Measurements from ENCODE around the gene SPARCL1.
"Not testable (repeated sequence)": the region's sequence is repeated elsewhere in the genome, so short reads cannot be mapped to it uniquely, and the experiment has no call there.

Gene SPARCL1

DNA sequence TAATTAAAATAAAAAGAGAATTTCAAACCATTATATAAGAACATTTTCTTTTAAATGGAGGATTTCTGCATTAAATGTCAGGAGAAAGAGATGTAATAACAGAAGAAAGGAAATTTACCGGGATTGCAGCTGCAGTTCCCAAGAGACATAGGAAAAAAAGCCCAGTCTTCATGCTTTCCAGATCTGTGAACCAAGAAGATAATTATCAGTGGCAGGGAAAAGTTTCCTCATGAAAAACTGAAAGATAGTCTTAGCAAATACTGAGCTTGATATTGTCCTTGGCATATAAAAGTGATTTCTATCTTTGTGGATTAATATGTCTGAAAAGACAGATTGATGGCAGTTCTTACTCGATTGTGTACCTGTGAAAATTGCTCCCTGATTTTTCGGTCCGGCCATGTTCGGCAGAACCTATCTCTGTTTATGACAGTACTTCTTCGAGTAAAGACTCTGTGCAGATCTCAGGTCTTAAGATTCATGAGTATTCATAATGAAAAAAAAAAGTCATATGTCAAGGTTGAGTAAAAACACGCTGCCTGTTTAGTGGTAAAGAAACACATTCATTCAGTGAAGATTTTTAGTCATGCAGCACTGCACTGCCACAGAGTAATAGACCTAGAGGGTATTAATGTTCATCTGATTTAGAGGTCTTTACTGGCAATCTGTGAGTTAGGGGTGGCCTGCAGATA, 29.6 kb downstream of the SPARCL1 start:
- no peak for DNase-seq

DNA sequence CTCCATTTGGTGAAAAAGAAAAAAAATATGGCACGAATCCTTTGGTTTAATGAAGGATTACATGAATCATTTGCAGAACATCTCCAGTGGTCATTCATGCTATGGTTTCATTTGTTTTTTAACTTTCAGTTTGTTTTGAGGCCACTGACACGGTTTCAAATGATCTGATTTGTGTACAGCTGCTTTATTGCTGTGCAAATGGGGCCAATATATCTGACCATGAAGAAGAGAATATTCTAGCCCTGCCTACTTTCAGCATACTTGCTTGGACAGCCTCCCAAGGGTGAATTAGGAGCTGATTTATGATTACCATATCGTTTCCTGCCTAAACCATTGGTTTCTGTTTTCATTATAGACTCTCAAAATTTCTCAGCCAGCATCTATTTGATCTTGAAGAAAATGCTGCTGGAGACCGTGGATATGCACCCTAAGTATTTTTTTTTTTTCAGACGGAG, 30.7 kb downstream of the SPARCL1 start:
- DNase-seq = no peak

DNA sequence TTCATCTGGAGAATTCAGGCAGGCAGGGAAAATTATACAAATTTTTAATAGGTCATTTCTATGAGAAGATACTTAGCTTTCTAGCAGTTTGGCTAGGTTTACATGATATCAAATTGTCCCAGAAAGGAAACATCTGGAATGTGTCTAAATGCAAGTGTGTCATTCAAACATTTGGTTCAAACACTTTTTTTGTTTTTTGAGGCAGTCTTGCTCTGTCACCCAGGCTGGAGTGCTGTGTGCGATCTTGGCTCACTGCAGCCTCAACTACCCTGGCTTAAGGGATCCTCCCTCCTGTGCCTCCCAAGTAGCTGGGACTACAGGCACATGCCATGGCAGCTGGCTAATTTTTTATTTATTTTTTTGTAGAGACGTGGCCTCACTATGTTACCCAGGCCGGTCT, 31.6 kb downstream of the SPARCL1 start:
- no peak for DNase-seq

DNA sequence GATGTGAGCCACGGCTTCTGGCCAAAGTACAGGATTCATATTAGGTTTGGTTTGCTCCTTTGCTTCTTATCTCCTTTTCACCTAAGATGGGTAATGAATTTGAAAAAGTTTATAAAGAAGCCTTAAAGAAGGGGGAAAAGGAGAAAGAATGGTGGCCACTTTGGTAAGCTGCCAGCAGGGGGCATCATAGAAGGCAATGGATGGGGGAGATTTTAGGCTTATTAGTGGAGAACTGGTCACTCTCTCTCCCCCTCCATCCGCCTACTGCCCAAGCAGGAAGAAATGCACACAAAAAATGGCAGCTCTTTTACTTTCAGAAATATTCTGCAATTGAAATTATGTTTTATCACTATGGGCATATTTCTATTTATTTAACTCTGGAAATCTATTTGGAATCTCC, 32.0 kb downstream of the SPARCL1 start:
- DNase-seq = no peak

DNA sequence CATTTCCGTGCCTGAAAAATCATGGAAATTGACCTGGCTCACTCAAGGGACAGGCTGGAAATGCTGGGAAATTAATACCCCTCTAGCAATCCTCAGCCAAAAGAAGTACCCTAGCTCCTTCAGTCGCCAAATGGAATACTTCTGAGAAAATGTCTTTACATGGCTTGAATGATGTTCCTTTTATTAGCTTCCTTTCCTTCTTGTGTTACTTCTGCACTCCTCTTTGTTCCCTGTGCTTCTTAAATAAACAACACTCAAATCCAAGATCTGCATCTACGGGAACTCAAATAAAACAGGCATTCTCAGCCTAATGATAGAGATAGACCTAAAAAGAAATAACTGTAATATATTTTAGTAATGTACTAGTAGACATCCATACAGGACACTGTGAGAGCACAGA, 36.1 kb downstream of the SPARCL1 start:
- DNase-seq = no peak

DNA sequence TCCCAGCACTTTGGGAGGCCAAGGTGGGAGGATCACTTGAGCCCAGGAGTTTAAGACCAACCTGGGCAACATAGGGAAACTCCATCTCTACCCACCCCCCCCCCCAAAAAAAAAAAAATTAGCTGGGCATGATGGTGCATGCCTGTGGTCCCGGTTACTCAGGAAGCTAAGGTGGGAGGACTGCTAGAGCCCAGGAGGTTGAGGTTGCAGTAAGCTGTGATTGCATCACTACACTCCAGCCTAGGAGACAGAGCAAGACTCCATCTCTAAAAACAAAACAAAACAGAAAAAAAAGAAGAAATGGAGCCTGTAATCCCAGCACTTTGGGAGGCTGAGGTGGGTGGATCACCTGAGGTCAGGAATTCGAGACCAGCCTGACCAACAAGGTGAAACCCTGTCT, 37.3 kb downstream of the SPARCL1 start:
- not testable (repeated sequence) for DNase-seq

DNA sequence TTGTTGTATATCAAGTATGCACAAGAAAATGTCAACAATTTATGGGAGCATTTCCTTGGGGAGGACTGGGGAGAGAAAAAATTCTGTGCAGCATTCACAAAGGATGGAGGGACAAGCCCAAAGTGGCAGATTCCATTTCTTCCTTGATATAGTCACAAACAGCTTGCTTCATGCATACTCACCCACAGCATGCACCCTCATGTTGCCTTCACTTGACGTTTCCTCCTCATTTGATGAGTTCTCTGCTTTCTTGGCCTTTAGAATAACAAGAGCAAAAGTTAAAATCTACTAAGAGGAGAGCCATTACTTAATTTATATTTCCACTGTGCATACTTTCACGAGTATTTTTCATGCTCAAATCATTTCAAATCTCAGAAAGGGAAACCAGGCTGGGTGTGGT, 37.7 kb downstream of the SPARCL1 start:
- DNase-seq = no peak

DNA sequence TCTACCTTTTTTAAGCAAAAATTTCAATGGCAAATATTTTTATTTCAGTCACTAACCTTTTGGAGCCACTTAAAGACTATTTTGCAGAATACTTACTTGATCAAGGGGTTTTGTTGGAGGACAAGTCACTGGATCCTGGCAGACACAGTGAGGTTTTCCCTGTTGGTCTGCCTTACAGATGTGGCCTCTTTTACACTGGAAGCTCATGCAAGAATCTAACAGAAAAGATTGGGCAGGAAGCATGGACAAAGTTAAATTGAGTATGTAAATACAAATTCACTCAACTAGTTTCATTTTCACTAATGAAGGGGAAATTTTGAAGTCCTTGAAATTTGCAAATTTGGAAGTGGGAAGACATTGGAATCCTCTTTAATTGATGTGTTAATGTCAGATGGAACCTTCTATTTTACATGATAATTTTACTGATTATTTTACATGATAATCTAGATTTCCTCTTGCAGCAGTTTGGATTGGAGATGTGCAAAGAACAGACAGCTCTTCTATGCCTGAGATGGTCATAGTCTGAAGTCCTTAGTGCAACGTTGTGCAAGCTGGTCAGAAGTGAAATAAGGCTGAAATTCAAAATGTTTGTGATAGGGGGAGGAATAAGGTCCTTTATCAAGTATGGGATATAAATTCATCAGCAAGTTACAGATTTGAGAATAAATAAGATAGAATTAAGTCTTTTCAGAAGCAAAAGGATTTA, 38.4 kb downstream of the SPARCL1 start:
- no peak for DNase-seq

DNA sequence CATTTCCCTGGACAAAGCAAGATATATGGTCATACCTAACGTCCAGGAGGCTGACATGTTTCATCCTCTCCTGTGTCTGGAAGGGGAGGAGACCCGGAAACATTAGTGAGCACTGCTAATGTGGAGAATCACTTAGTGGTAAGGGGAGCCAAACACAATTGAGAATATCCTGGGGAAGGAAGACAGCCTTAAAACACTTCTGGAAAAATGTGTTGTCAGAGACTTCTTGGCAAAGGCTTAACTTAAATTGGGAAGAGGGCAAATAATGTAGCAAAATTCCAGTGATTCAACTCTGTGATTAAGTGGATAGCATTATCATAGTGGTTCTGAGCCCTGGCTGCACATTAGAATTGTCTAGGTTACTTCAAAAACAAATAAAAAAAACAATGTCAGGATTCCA, 39.5 kb downstream of the SPARCL1 start:
- no peak for DNase-seq

DNA sequence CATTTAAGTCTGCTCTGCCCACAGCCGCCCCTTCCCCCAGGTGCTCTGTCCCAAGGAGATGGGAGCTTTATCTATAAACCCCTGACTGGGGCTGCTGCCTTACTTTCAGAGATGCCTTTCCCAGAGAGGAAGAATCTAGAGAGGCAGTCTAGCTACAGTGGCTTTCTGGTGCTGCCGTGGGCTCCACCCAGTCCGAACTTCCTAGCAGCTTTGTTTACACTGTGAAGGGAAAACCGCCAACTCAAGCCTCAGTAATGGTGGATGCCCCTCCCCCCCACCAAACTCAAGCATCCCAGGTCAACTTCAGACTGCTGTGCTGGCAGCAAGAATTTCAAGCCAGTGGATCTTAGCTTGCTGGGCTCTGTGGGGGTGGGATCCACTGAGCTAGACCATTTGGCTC, 40.5 kb downstream of the SPARCL1 start:
- not testable (repeated sequence) for DNase-seq

DNA sequence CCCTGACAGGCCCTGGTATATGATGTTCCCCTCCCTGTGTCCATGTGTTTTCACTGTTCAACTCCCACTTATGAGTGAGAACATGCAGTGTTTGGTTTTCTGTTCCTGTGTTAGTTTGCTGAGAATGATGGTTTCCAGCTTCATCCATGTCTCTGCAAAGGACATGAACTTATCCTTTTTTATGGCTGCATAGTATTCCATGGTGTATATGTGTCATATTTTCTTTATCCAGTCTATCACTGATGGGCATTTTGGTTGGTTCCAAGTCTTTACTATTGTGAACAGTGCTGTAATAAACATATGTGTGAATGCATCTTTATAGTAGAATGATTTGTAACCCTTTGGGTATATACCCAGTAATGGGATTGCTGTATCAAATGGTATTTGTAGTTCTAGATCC, 45.9 kb downstream of the SPARCL1 start:
- DNase-seq = not testable (repeated sequence)

DNA sequence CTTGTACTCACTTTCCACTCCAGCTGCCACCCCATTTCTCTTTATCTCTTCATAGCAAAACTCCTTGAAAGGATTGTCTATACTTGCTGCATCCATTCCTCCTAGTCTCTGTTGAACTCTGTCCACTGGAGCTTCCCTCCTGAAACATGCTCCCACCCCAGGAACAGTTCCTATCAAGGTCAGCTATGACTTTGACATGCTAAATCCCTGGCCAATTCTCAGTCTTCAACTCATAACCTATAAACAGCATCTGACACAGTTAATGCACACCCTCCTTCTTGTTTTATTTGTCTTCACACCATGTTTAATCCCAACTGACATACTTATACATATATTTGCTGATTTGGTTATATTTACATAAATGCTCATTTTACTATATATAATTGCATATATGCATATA, 47.8 kb downstream of the SPARCL1 start:
- no peak for DNase-seq

DNA sequence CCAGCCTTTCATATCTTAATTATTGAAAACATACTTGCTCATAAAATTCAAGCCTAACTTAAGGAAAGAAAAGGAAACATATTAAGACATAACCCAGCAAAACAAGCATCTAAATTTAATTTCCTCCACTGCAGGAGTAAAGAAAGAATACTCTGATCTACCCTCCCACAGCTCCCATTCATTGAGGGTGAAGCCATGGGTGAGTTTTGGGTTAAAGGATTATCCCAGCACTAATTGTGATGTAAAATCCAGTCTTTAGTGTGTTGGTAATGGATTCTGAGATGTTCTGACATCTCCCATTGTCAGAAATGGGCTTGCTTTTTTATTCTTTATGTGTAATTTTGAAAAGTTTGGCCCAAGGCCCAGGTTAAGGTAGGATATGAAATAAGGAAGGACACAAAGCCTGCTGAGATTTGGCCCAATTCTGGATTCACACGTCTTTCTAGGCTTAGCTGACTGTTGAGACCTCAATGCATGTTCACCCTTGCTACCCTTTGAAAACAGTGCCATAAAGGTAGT, 50.4 kb downstream of the SPARCL1 start:
- no peak for DNase-seq

DNA sequence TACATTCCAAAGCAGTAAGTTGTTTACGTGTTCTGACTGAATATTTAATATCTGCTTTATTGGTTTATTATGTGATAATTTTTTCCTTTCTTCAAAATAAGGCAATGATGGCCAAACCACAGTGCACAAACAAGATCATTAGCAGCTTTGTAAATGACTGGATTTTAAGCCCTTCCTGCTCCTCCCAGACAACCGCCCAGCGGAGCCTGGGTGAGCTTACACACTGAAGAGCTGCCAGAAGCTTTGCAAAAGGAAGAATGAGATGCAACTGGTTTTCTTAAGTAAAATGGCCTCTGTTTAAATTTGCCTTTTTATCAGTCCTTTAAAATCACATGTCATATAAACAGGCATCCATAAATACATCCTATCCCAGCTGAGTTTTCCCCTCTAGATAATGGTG, 52.2 kb downstream of the SPARCL1 start:
- DNase-seq = no peak

DNA sequence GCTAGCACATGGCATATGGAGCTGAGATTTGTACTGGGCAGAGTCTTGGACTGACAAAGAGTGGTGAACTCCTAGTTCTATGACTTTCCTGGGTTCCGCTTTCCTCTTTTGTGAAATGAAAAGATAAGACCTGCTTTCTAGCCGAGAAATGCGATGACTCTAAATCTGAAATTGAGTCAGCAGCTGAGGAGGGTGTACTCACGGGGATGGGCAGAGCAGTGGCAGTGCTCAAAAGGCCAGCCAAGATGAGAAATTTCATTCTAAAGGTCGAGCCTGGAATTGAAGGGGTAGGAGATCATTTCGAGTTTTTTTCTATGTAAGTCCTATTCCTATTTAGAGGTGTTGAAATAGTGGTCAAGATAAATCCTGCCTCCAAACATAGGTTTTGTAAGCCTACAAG, 59.8 kb downstream of the SPARCL1 start:
- no peak for DNase-seq

DNA sequence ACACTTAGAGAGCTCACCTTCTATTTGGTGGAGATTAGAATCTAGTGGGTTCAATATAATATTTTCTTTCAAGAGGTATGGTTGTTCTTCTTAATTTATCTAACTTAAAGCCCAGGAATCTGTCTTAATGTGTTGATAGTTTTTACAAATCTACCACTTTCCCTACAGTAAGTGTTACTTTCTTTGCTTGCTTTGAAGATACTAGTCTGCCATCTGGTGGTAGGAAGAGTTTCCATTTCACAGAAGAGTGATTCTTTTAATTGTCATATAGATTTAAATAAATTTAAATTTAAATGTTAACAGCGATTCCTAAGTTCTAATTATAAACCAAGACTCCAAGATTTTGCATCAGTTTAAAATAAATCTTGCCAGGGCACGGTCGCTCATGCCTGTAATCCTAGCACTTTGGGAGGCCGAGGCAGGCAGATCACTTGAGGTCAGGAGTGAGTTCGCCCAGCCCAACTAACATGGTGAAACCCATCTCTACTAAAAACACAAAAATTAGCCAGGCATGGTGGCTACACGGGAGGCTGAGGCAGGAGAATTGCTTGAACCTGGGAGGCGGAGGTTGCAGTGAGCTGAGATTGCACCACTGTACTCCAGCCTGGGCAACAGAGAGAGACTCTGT, 63.3 kb downstream of the SPARCL1 start:
- DNase-seq = peak in 1 of 2 experiments; percentile 3

DNA sequence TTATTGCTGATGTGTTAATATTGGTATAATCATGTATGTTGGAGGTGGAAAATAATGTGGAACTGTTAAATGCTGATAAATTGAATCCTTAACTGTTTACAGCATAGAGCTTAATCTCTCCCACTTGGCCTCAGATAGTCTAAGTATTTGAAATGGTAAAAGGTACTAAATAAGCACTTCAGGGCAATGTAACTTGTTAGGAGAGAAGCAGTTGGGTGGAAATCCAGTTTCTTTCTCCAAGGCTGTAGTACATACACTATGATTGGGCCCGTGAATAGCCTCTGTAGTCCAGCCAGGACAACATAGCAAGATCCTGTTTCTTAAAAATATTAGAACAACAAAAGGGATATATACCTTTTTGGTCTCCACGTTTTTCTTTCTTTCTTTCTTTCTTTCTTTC, 67.1 kb downstream of the SPARCL1 start:
- DNase-seq = no peak

DNA sequence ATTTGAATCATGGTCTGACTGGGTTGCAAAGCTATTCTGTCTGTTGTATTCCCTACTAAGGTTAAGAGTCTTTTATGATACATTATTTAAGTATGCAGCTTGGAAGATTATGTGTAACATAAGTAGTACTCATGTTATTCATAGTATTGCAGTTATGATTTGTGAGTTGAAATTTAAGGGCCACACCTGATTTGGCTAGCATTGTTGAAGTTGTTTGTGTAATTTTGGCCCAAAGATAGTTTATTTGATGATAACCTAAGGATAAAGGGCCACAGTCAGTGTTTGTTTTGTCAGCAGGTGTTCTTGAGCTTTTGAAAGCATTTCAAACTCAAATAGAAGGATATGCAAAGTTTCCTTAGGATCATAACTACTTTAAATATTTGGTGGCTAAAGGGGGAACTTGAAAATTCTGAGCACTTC, 67.9 kb downstream of the SPARCL1 start:
- no peak for DNase-seq

DNA sequence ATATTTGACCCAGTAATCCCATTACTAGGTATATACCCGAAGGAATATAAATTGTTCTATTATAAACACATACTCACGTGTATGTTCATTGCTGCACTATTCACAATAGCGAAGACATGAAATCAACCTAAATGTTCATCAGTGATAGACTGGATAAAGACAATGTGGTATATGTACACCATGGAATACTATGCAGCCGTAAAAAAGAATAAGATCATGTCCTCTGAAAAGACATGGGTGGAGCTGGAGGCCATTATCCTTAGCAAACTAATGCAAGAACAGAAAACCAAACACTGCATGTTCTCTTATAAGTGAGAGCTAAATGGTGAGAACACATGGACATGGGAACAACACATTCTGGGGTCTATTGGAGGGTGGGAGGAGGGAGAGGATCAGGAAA, 70.3 kb downstream of the SPARCL1 start:
- no peak for DNase-seq

DNA sequence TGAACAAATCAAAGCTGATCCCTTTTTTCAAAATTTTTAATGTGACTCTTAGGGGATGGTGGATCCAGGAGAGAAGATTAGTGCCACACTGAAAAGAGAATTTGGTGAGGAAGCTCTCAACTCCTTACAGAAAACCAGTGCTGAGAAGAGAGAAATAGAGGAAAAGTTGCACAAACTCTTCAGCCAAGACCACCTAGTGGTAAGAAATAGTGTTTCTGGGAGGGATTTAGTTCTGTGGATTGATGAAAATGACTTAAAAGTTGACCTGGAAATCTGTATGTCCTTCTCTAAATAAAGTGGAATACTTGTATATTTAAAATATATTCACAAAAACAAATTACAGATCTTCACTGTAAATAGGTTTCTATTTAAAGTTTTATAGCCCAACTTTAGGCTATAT, 77.6 kb downstream of the SPARCL1 start:
- DNase-seq = no peak

DNA sequence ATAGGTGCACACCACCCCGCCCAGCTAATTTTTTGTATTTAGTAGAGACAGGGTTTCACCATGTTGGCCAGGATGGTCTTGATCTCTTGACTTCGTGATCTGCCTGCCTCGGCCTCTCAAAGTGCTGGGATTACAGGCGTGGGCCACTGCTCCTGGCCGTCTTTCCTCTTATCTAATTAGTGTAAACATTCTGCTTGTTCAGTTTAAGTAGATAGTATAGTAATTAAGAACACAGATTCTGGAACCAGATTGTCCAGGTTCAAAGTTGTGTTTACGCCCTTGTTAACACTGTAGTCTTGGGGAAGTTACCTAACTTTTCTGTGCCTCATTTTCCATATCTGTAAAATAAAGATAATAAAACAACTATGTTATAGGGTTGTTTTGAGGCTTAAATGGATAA, 82.8 kb downstream of the SPARCL1 start:
- not testable (repeated sequence) for DNase-seq

DNA sequence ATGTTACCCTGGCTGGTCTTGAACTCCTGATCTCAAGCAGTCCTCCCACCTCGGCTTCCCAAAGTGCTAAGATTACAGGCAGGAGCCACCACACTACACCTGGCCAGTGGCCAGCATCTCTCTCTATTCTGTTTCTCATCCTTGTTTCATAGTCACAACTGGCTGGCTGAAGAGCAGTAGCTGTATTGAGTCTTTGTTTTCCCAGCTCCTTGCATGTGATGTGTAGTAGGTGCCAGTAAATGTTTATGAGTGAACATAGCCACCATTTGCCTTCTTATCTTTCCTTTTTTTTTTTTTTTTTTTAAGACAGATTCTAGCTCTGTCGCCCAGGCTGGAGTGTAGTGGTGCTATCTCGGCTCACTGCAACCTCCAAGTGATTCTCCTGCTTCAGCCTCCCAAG, 83.2 kb downstream of the SPARCL1 start:
- no peak for DNase-seq

DNA sequence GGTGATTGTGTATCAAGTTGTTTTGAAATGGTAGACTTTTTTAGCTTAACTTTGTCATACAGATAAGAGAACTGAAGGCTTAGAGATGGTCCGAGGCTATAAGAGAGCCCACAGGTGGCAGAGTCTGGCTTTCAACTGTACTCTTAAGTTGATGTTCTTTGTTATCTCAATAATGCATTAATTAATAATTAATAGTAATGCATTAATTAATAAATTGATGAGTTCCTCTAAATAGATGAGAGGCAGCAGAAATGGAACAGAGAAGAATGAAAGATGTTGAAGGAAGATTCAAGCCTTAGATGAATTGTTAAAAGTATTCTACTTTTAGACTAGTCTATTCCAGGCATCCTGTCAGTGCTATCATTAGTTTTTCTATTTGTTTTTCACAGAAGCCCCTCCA, 84.4 kb downstream of the SPARCL1 start:
- DNase-seq = no peak

DNA sequence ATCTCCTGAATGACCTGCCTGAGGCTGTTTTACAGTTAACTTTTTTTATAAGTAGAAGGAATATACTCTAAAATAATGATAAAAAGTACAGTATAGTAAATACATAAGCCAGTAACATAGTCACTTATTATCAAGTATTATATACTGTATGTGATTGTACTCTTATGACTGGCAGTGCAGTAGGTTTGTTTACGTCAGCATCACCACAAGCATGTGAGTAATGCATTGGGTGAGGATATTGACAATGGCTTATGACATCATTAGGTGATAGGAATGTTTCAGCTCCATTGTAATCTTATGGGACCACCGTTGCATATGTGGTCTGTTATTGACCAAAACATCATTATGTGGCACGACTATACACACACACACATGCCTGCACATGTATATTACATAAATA, 86.3 kb downstream of the SPARCL1 start:
- DNase-seq = no peak

Measured in NCI-H524 (cell line).